ENCODE data around the gene NHP2. TPM values are rescaled to one million over a fixed set of nuclear protein-coding genes. Genes with fewer than 3 reads are reported as not detected.
"Not testable (repeated sequence)": the region's sequence is repeated elsewhere in the genome, so short reads cannot be mapped to it uniquely, and the experiment has no call there.

NHP2 gene
- polyA plus RNA-seq, 4 donors, result 46.5 to 243 (median 80.3) TPM

DNA sequence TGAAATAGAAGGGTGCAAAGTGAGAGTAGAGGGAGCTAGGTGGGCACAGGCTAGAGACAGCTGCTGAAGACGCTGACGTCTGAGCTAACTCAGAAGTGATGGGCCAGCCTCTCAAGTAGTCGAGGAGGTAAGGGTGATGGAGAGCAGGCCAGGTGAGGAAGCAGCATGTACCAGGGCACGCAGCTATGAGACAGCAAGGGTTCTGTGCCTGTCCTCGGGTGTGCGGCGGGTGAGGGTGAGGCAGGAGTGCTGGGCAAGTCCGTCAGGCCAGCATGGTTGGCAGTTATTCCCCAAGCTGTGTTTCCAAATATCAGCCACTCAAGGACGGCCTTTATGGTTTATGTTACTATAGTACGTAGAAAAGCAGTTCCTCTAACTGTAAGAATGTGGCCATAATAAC, 16.7 kb downstream of the NHP2 start:
- no peaks in the 10 kb centered on the region for H3K9me3 ChIP-seq (ENCODE audit: control insufficient read depth in 2 of 2, insufficient read depth in 1 of 2, low read depth in 1 of 2, low read length in 1 of 2)
- peaks cover 0 to 41% (median 4%) of the 10 kb centered on the region in 3 donors for H3K36me3 ChIP-seq (ENCODE audit: control insufficient read depth in 3 of 3, insufficient read depth in 2 of 3, low read depth in 1 of 3, low read length in 3 of 3)
- 85 to 90% (median 89%) methylated on average over 10 of the region's 10 CpGs for WGBS, 3 donors
- no peak overlapping the region for H3K4me3 ChIP-seq (ENCODE audit: low read depth in 1 of 3, low read length in 3 of 3)
- H3K27ac ChIP-seq (ENCODE audit: low read depth in 1 of 3, low read length in 2 of 3), result no peak overlapping the region
- H3K27me3 ChIP-seq (ENCODE audit: control insufficient read depth in 3 of 3, insufficient read depth in 3 of 3, low read length in 3 of 3), result no peaks in the 10 kb centered on the region
- H3K4me1 ChIP-seq (ENCODE audit: control insufficient read depth in 3 of 3, insufficient read depth in 2 of 3, low read depth in 1 of 3, low read length in 2 of 3), result no peaks in the 10 kb centered on the region
- no peak for DNase-seq
- FAIRE-seq, result no peak

DNA sequence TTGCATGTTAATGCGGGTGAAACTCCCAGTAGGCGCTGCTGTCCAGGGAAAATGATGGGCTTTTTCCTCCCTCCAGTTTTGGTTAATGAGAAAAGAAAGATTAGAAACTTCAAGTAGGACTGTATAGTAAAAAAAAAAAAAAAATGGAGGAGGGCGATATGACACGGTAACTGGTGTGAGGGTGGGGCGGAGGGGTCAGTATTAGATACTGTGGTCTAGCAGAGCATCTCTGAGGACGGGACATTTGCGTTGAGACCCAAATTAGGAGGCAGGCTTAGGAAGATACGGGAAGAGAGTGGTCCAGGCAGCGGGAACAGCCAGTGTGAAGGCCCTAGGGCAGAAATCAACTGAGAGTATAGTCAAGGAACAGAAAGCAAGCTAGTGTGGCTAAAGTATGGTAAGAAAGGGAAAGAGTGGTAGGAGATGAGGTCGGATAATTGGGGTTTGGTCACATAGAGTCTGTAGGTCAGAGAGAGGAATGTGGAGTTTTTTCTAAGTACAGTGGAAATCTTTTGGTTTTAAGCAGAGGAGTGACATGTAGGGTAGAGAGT, 22.2 kb downstream of the NHP2 start:
- Histone ChIP-seq H3K27ac (ENCODE audit: low read depth in 1 of 3, low read length in 2 of 3) (peak overlapping the region; percentile 66 to 89 (median 80)), H3K36me3 (ENCODE audit: control insufficient read depth in 3 of 3, insufficient read depth in 2 of 3, low read depth in 1 of 3, low read length in 3 of 3) (peaks cover 0 to 13% (median 0%) of the 10 kb centered on the region in 3 donors), H3K27me3 (ENCODE audit: control insufficient read depth in 3 of 3, insufficient read depth in 3 of 3, low read length in 3 of 3) (no peaks in the 10 kb centered on the region), H3K4me1 (ENCODE audit: control insufficient read depth in 3 of 3, insufficient read depth in 2 of 3, low read depth in 1 of 3, low read length in 2 of 3) (peaks cover 0 to 5% (median 4%) of the 10 kb centered on the region in 3 donors), H3K9me3 (ENCODE audit: control insufficient read depth in 2 of 2, insufficient read depth in 1 of 2, low read depth in 1 of 2, low read length in 1 of 2) (no peaks in the 10 kb centered on the region), H3K4me3 (ENCODE audit: low read depth in 1 of 3, low read length in 3 of 3) (peak overlapping the region; percentile 73 to 90 (median 76))
- DNase-seq, result peak in 1 of 2 donors; percentile 42
- FAIRE-seq, result no peak
- WGBS, 3 donors, result 12 to 25% (median 14%) methylated on average over 10 of the region's 10 CpGs

DNA sequence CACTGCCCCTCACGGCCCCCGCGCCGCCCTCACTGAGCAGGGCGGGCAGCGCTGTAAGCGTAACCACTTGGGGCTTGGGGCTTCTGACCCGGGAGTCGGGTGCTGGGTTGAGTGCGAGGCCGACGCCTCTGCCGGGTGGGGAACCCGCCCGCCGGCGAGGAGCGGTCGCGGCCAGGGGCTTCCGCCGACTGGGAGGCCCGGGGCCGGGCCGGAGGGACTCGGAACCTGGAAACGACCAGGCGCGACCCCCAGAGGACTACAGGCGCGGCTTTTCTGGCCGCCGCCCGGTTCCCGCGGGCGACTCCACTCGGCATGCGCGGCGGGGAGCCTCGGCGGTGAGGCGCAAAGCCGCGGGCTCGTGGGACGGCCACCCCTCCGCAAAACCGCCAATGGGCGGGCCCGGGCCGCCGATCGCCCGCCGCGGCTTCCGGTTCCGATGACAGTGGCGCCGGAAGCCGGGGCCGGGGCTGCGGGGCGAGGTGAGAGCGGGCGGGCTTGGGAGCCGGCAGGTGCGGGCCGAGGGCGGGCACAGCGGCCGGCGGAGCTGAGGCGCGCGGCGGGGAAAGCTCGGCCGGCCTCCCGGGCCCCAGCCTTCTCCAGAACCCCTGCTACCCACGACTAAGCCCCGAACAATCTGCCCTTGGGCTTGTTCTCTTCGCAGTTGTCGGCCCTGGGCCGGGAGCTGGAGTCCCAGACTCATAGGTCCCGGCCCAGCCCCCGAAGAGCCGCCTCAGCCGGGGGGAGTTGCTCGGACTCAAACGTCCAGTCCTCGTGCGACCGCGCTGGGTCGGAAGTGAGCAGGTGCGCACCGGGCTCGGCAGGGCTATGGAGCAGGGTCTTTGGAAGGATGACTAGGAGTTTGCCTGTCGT, 22.9 kb downstream of the NHP2 start, which contains the start of gene RMND5B:
Gene RMND5B (plus strand): TSS at position 439 of the 870 bp plus-strand sequence. CDS start 7,106 bp downstream, outside the sequence.
- Histone ChIP-seq H3K4me3 (ENCODE audit: low read depth in 1 of 3, low read length in 3 of 3) (peak within 1 kb of the TSS; percentile 76 to 90 (median 80)), H3K9me3 (ENCODE audit: control insufficient read depth in 2 of 2, insufficient read depth in 1 of 2, low read depth in 1 of 2, low read length in 1 of 2) (no peaks in the 10 kb centered on the region), H3K27me3 (ENCODE audit: control insufficient read depth in 3 of 3, insufficient read depth in 3 of 3, low read length in 3 of 3) (no peaks in the 10 kb centered on the region), H3K27ac (ENCODE audit: low read depth in 1 of 3, low read length in 2 of 3) (peak within 1 kb of the TSS; percentile 81 to 92 (median 89)), H3K4me1 (ENCODE audit: control insufficient read depth in 3 of 3, insufficient read depth in 2 of 3, low read depth in 1 of 3, low read length in 2 of 3) (peaks cover 0 to 5% (median 4%) of the 10 kb centered on the region in 3 donors), H3K36me3 (ENCODE audit: control insufficient read depth in 3 of 3, insufficient read depth in 2 of 3, low read depth in 1 of 3, low read length in 3 of 3) (peaks cover 0 to 8% (median 0%) of the 10 kb centered on the region in 3 donors)
- 0 to 1% (median 0%) methylated on average over 69 to 102 of the region's 102 CpGs for WGBS, 3 donors
- FAIRE-seq, result no peak
- DNase-seq, result peak; percentile 85 to 93

DNA sequence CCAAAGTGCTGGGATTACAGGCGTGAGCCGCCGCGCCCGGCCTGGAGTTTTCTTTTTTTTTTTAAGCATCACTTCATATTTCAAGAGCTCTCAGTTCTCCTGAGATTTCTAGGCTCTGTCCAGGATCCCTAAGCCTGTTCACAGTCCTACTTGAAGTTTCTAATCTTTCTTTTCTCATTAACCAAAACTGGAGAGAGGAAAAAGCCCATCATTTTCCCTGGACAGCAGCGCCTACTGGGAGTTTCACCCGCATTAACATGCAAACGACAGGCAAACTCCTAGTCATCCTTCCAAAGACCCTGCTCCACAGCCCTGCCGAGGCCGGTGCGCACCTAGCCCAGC, 23.5 kb downstream of the NHP2 start:
- Histone ChIP-seq H3K27ac (ENCODE audit: low read depth in 1 of 3, low read length in 2 of 3) (peak overlapping the region; percentile 81 to 92 (median 89)), H3K4me3 (ENCODE audit: low read depth in 1 of 3, low read length in 3 of 3) (peak overlapping the region; percentile 63 to 80 (median 76))
- not testable (repeated sequence) for H3K36me3 ChIP-seq (ENCODE audit: control insufficient read depth in 3 of 3, insufficient read depth in 2 of 3, low read depth in 1 of 3, low read length in 3 of 3); H3K9me3 ChIP-seq (ENCODE audit: control insufficient read depth in 2 of 2, insufficient read depth in 1 of 2, low read depth in 1 of 2, low read length in 1 of 2); H3K4me1 ChIP-seq (ENCODE audit: control insufficient read depth in 3 of 3, insufficient read depth in 2 of 3, low read depth in 1 of 3, low read length in 2 of 3); H3K27me3 ChIP-seq (ENCODE audit: control insufficient read depth in 3 of 3, insufficient read depth in 3 of 3, low read length in 3 of 3); DNase-seq; FAIRE-seq
- WGBS, 3 donors, result 2 to 8% (median 7%) methylated on average over 11 of the region's 11 CpGs

DNA sequence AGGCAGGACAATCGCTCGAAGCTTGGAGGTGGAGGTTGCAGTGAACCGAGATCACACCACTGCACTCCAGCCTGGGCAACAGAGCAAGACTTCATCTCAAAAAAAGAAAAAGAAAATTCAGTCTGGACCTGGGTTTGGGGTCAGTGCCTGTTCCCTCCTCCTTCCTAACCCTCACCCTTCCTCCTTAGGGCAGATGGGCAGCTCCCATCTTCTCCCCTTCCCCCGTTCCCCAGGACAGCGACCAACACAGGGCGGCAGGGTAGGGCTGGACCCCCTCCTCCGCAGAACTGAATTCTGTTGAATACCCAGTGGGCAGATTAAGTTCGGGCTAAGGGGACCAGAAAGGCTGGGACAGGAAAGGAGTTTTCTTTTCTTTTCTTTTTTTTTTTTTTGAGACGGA, 24.4 kb downstream of the NHP2 start:
- no peak for FAIRE-seq
- no peaks in the 10 kb centered on the region for H3K27me3 ChIP-seq (ENCODE audit: control insufficient read depth in 3 of 3, insufficient read depth in 3 of 3, low read length in 3 of 3)
- DNase-seq, result no peak
- 92 to 97% (median 94%) methylated on average over 8 to 9 of the region's 9 CpGs for WGBS, 3 donors
- H3K36me3 ChIP-seq (ENCODE audit: control insufficient read depth in 3 of 3, insufficient read depth in 2 of 3, low read depth in 1 of 3, low read length in 3 of 3), result peaks cover 0 to 3% (median 0%) of the 10 kb centered on the region in 3 donors
- H3K9me3 ChIP-seq (ENCODE audit: control insufficient read depth in 2 of 2, insufficient read depth in 1 of 2, low read depth in 1 of 2, low read length in 1 of 2), result no peaks in the 10 kb centered on the region
- no peak overlapping the region for H3K27ac ChIP-seq (ENCODE audit: low read depth in 1 of 3, low read length in 2 of 3)
- peaks cover 0 to 5% (median 4%) of the 10 kb centered on the region in 3 donors for H3K4me1 ChIP-seq (ENCODE audit: control insufficient read depth in 3 of 3, insufficient read depth in 2 of 3, low read depth in 1 of 3, low read length in 2 of 3)
- no peak overlapping the region for H3K4me3 ChIP-seq (ENCODE audit: low read depth in 1 of 3, low read length in 3 of 3)

DNA sequence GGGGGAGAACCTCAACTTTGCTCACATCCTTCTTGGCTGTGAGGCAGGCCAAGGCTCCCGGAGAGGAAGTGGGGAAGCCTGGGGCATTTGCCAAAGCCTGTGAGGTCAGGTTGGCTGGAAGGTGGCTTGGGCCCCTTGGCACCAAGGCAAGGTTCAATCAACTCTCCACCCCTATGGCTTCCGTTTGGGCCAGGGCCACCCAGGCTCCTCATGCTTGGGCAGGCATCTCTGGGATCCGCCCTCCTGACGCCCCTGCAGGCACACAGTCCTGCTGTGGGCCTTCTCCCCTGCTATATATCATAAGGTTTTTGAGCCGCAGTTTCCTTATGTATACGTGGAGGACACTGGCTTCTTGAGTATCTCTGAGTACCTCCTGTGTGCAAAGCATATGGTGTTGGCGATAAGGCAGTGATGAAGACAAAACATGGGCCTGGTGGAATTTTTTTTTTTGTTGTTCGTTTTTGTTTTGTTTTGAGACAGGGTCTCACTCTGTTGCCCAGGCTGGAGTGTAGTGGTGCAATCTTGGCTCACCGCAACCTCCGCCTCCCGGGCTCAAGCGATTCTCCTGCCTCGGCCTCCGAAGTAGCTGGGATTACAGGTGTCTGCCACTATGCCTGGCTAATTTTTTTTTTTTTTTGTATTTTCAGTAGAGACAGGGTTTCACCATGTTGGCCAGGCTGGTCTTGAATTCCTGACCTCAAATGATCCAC, 26.2 kb downstream of the NHP2 start:
- H3K4me1 ChIP-seq (ENCODE audit: control insufficient read depth in 3 of 3, insufficient read depth in 2 of 3, low read depth in 1 of 3, low read length in 2 of 3); H3K36me3 ChIP-seq (ENCODE audit: control insufficient read depth in 3 of 3, insufficient read depth in 2 of 3, low read depth in 1 of 3, low read length in 3 of 3); H3K9me3 ChIP-seq (ENCODE audit: control insufficient read depth in 2 of 2, insufficient read depth in 1 of 2, low read depth in 1 of 2, low read length in 1 of 2); DNase-seq; FAIRE-seq; H3K27me3 ChIP-seq (ENCODE audit: control insufficient read depth in 3 of 3, insufficient read depth in 3 of 3, low read length in 3 of 3); H3K4me3 ChIP-seq (ENCODE audit: low read depth in 1 of 3, low read length in 3 of 3); H3K27ac ChIP-seq (ENCODE audit: low read depth in 1 of 3, low read length in 2 of 3): not testable (repeated sequence)
- 79 to 84% (median 83%) methylated on average over 14 of the region's 14 CpGs for WGBS, 3 donors

DNA sequence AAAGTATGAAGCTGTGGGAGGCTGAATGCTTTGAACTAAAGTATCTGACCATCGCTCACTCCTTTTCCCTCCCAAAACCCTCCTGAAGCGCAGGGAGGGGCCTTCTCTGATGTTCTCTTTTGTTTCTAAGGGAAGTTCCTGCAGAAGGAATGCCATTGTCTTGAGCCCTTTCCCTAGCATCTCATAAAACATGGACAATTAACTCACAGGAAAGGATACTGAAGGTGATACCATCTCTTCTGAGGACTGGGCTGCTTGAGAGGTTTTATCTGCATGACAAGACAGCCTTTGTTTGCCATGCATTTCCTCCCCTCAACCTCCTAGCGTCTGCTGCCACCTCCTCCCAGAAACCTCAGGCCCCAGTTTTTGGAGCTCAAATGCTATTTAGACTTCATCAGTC, 27.1 kb downstream of the NHP2 start:
- Histone ChIP-seq H3K27ac (ENCODE audit: low read depth in 1 of 3, low read length in 2 of 3) (no peak overlapping the region), H3K9me3 (ENCODE audit: control insufficient read depth in 2 of 2, insufficient read depth in 1 of 2, low read depth in 1 of 2, low read length in 1 of 2) (no peaks in the 10 kb centered on the region), H3K4me1 (ENCODE audit: control insufficient read depth in 3 of 3, insufficient read depth in 2 of 3, low read depth in 1 of 3, low read length in 2 of 3) (peaks cover 0 to 2% (median 1%) of the 10 kb centered on the region in 3 donors), H3K36me3 (ENCODE audit: control insufficient read depth in 3 of 3, insufficient read depth in 2 of 3, low read depth in 1 of 3, low read length in 3 of 3) (peaks cover 0 to 2% (median 0%) of the 10 kb centered on the region in 3 donors), H3K4me3 (ENCODE audit: low read depth in 1 of 3, low read length in 3 of 3) (no peak overlapping the region), H3K27me3 (ENCODE audit: control insufficient read depth in 3 of 3, insufficient read depth in 3 of 3, low read length in 3 of 3) (no peaks in the 10 kb centered on the region)
- FAIRE-seq (no peak), DNase-seq (no peak)
- 70 to 91% (median 88%) methylated on average over 3 of the region's 3 CpGs for WGBS, 3 donors

DNA sequence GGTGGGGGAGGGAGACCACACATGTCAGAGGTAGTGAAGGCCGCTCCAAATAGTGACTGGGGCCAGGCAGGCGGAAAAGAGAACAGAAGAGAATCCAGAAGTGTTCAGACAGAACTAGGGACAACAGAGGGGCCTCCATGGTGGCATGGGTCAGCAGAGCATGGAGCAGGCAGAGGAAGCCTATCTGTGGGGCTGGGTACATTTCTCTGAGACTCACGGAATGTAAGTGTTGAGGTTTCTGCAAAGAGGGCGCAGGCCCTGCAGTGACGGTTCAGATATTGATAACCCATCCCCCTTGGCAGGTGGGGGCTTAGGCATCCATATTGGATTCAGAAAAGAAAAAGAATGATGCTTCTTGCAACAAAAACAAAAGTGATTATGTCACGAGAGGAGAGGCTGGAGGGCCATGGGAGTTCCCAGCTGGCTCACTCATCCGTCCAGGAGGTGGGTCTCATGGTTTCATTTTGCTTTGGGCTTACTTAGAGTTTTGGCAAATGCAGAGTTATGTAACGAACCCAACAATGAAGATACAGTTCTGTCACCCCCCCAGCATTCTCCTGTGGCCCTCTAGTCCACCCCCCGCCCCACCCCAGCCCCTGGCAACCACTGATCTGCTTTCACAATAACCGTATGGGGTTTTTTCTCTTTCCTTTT, 28.3 kb downstream of the NHP2 start:
- WGBS, 3 donors, result 79 to 88% (median 83%) methylated on average over 10 of the region's 10 CpGs
- no peak overlapping the region for H3K27ac ChIP-seq (ENCODE audit: low read depth in 1 of 3, low read length in 2 of 3)
- H3K9me3 ChIP-seq (ENCODE audit: control insufficient read depth in 2 of 2, insufficient read depth in 1 of 2, low read depth in 1 of 2, low read length in 1 of 2), result no peaks in the 10 kb centered on the region
- no peak overlapping the region for H3K4me3 ChIP-seq (ENCODE audit: low read depth in 1 of 3, low read length in 3 of 3)
- no peak for FAIRE-seq
- H3K4me1 ChIP-seq (ENCODE audit: control insufficient read depth in 3 of 3, insufficient read depth in 2 of 3, low read depth in 1 of 3, low read length in 2 of 3), result peaks cover 0 to 6% (median 0%) of the 10 kb centered on the region in 3 donors
- H3K36me3 ChIP-seq (ENCODE audit: control insufficient read depth in 3 of 3, insufficient read depth in 2 of 3, low read depth in 1 of 3, low read length in 3 of 3), result peaks cover 0 to 2% (median 0%) of the 10 kb centered on the region in 3 donors
- no peak for DNase-seq
- no peaks in the 10 kb centered on the region for H3K27me3 ChIP-seq (ENCODE audit: control insufficient read depth in 3 of 3, insufficient read depth in 3 of 3, low read length in 3 of 3)

Measured in small intestine (tissue), 7 donors.